LNCAP (cell line): Measurements from ENCODE around the gene IGFBP3.

Source experiments
- CTCF ChIP-seq: fragments of 450-650 bp; IDR thresholded peaks from 2 replicates; pipeline ENCODE4 v1.5.1; 2017; ENCODE audit warnings: mild to moderate bottlenecking

The IGFBP3 gene

DNA sequence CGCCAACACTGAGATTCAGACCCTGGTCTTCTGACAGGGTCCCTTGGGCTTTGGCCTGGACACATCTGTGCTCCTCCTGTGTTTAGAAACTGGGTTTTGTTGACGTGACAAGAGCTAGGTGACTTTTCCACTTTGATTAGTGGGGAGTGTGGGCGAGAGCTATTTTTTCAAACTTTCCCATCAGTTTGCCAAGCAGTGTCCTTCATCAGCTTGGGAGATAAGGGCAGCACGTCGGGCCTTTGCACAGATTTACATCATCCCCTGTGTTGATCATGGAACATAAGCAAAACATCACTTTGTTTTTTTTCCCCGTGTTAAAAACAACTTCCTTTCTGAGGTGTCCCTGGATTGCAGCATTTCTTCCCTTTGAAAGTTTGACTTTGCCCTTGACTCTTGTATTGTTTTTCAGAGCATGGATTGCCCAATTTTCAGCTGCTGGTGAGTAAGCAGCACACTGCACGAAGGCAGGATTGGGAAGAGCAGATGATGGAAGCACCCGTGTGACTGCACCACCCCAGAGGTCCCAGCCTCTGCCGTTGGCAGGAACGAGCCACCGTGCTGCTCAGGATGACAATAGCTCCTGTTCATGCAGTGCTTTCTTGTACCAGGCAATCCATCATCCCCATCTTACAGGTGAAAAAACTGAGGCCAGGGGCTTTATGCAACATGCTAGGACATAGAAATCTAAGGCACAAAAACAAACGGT, 39.2 kb downstream of the IGFBP3 start:
- no peak for TF ChIP-seq CTCF

- TF ChIP-seq CTCF, result no peak
Measured at GRCh38 chr7:45881280-45881758, 39.8 kb downstream of the IGFBP3 start.

DNA sequence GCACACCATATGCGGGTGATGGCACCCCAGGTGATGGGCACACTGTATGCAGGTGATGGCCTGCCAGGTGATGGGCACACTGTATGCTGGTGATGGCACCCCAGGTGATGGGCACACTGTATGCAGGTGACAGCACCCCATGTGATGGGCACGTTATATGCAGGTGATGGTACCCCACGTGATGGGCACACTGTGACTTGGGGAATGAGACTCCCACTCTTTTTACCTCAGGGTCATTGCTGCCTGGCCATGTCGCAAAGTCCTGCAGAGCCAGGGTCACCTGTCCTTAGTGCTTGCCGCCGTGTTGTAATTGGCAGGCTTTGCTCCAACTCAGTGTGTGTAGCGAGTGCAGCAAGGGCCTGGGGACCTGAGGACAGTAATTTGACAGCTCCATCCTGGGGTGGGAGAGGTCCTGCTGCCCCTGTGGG, 40.6 kb downstream of the IGFBP3 start:
- no peak for TF ChIP-seq CTCF

GRCh38 chr7:45878457-45879144, 42.5 kb downstream of the IGFBP3 start:
- no peak for TF ChIP-seq CTCF

DNA sequence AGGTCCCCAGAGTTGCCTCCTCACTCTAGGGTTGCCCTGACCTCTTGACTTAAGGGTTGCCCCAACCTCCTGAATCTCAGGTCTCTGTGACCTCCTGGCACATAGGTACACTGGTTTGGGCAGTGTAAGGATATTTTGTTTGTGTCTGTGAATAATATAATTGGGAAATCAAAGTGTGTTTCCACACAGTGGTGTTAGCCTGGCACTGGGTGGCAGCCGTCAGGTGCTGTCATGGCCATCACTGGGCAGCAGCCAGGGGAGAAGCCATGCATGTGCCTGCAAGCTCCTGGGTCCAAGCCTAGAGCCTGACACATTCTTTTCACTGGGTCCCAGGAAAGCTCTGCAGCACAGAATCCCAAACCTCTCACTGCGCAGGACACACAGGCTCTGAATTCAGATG, 44.6 kb downstream of the IGFBP3 start:
- TF ChIP-seq CTCF, result no peak

DNA sequence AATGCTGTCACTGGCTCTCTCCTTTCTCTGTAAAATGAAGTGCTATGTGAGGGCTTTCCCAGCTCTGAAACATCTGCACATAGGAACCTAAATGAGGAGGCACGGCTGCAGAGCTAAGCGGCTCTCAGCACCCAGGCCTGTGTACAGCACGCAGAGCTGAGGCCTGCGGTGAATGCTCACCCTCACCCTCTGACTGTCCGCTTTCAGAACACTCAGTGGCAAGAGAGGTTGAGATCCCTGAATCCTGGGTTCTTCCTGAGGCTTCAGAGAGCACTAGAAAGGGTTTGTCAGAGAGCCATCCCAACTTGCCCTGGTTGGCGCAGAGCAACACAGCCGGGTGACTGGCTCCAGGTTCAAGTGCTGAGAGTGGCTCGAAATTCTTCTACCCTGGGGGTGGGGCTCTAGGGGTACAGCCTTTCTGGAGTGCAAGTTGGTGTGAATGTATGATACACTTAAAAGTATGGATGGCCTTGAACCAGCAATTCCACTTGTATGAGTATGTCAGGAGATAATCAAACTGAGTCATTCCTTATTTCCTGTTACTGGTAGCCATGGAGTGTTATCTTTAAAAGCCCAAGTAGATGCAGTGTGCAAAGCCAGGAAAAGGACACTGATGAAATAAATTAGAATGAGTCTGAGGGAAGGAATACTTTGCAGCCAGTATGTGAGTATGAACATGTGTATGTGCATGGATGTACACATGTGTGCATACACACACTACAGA, 46.5 kb downstream of the IGFBP3 start:
- TF ChIP-seq CTCF, result no peak

- no peak for TF ChIP-seq CTCF
Measured at GRCh38 chr7:45873355-45873754, 47.7 kb downstream of the IGFBP3 start.
